HEK293 (cell line): Measurements from ENCODE around the gene ATAD2B.

ENCODE experiments used
- CTCF ChIP-seq: fragments of 450-650 bp; formaldehyde crosslinking; IDR thresholded peaks from 2 replicates; pipeline ENCODE4 v1.5.1; 2016; ENCODE audit warnings: missing biosample characterization, missing genetic modification characterization
- GLI4 ChIP-seq: fragments of 450-650 bp; formaldehyde crosslinking; IDR thresholded peaks from 2 replicates; pipeline ENCODE4 v1.5.1; 2016; ENCODE audit warnings: missing biosample characterization, missing genetic modification characterization
- KLF16 ChIP-seq: fragments of 450-650 bp; formaldehyde crosslinking; IDR thresholded peaks from 2 replicates; pipeline ENCODE4 v1.5.1; 2017; ENCODE audit warnings: missing biosample characterization, missing genetic modification characterization
- MYNN ChIP-seq: fragments of 450-650 bp; formaldehyde crosslinking; IDR thresholded peaks from 2 replicates; pipeline ENCODE4 v1.5.1; 2016; ENCODE audit warnings: missing biosample characterization, missing genetic modification characterization, borderline replicate concordance
- PATZ1 ChIP-seq: fragments of 450-650 bp; formaldehyde crosslinking; IDR thresholded peaks from 2 replicates; pipeline ENCODE4 v1.5.1; 2016; ENCODE audit warnings: missing biosample characterization, missing genetic modification characterization
- YY1 ChIP-seq: fragments of 450-650 bp; formaldehyde crosslinking; IDR thresholded peaks from 2 replicates; pipeline ENCODE4 v1.5.1; 2018; ENCODE audit warnings: missing biosample characterization, missing genetic modification characterization
- ZBTB48 ChIP-seq: fragments of 450-650 bp; formaldehyde crosslinking; IDR thresholded peaks from 2 replicates; pipeline ENCODE4 v1.5.1; 2016; ENCODE audit warnings: missing biosample characterization, missing genetic modification characterization
- ZBTB49 ChIP-seq: fragments of 450-650 bp; formaldehyde crosslinking; IDR thresholded peaks from 2 replicates; pipeline ENCODE4 v1.5.1; 2016; ENCODE audit warnings: missing biosample characterization, missing genetic modification characterization, low read depth
- ZFP37 ChIP-seq: fragments of 450-650 bp; formaldehyde crosslinking; IDR thresholded peaks from 2 replicates; pipeline ENCODE4 v1.5.1; 2016; ENCODE audit warnings: missing biosample characterization, missing genetic modification characterization
- ZNF23 ChIP-seq: fragments of 450-650 bp; formaldehyde crosslinking; IDR thresholded peaks from 2 replicates; pipeline ENCODE4 v1.5.1; 2016; ENCODE audit warnings: missing biosample characterization, missing genetic modification characterization, borderline replicate concordance
- ZNF398 ChIP-seq: fragments of 450-650 bp; formaldehyde crosslinking; IDR thresholded peaks from 2 replicates; pipeline ENCODE4 v1.5.1; 2017; ENCODE audit warnings: missing biosample characterization, missing genetic modification characterization
- ZNF548 ChIP-seq: fragments of 450-650 bp; formaldehyde crosslinking; IDR thresholded peaks from 2 replicates; pipeline ENCODE4 v1.5.1; 2016; ENCODE audit warnings: missing biosample characterization, missing genetic modification characterization
- ZSCAN18 ChIP-seq: fragments of 450-650 bp; formaldehyde crosslinking; IDR thresholded peaks from 2 replicates; pipeline ENCODE4 v1.5.1; 2016; ENCODE audit warnings: missing biosample characterization, missing genetic modification characterization

GRCh38 chr2:23915327-23915726, 11.6 kb downstream of the ATAD2B start:
- TF ChIP-seq CTCF (tag by site-specific recombination) (no peak), ZNF23 (no peak), ZNF548 (tag by site-specific recombination) (no peak), PATZ1 (tag by site-specific recombination) (no peak), ZSCAN18 (no peak), GLI4 (no peak), ZFP37 (tag by site-specific recombination) (no peak), ZNF398 (tag by site-specific recombination) (no peak), MYNN (tag by site-specific recombination) (no peak), YY1 (tag by site-specific recombination) (no peak), ZBTB48 (tag by site-specific recombination) (no peak), KLF16 (tag by site-specific recombination) (no peak), ZBTB49 (tag by site-specific recombination) (no peak)
